NOMO-1 treated with DMSO at 0.1 percent for 48 hours (cell line): Measurements from ENCODE around the gene LRG1.
"Not testable (repeated sequence)": the region's sequence is repeated elsewhere in the genome, so short reads cannot be mapped to it uniquely, and the experiment has no call there.

Source experiments
- DNase-seq: peaks from one replicate; lab custom pipeline; 2025; ENCODE audit not compliant: unreplicated experiment; lab: John Stamatoyannopoulos, UW

The LRG1 gene

DNA sequence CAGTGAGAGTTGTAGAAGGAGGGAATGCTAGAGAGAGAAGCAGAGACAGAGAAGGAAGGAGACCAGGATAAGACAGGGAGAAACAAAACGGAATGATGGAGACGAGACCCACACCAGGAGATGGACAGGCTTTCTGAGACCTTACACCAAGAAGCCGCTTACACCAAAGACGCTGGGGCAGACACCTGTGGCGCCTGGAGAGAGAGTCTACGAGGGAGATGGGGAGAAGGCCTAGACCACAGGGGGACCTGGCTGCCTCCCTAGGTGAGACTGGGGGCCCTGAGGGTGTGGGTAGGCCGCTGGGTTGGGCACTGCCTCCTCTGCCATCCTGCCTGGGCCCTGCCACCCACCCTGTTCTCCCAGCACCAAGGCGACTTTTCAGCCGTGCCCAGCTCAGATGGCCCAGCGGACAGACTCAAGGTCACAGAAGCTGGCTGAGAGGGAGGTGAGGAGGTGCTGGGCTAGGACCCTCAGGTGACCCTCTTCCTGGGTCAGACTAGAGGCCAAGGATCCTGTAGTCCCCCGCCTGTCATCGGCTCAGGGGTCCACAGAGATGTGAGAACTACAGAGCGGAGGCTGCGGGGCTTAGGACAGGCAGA is 9.8 kb downstream of the LRG1 start:
- DNase-seq: no peak

DNA sequence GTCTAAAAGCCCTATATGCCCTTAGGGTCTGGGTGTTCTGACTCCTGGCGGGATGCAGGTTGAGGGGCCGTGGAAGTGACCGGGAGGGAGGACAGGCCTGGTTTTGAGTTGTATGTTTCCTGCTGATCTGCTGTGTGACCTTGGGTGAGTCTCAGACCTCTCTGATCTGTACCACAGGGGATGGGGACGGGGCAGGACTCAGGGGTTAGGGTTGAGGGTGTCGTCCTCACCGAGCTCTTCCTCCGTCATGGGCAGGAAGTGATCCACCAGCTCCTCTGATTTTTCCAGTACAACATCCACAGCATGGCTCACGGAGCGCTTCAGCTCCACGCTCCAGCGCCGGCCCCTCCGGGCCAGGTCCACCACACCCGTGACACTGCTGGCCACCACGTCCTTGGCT is 11.0 kb downstream of the LRG1 start:
- no peak for DNase-seq

DNA sequence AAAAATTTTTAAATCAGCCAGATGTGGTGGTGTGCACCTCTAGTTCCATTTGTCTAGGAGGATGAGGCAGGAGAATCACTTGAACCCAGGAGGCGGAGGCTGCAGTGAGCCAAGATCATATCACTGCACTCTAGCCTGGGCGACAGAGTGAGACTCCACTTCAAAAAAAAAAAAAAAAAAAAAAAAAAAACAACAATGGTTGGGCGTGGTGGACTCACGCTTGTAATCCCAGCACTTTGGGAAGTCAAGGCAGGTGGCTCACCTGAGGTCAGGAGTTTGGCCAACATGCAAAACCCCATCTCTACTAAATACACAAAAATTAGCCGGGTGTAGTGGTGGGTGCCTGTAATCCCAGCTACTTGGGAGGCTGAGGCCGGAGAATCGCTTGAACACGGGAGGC is 12.5 kb downstream of the LRG1 start:
- not testable (repeated sequence) for DNase-seq

DNA sequence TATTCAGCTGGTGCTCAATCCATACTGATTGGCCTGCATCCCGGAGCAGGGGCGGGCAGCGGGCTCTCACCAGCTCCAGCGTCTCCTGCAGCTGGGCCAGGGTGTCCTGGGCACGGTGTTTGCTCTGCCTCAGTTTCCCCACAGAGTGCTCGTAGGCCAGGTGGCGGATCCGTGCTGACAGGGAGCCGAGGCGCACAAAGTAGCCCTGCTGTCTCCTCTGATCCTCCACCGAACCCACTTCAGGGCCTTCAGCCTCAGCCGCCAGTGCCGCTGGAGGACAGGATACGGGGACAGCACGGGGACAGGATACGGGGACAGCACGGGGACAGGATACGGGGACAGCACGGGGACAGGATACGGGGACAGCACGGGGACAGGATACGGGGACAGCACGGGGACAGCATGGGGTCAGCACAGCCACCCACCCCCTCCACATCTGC is 14.3 kb downstream of the LRG1 start:
- no peak for DNase-seq

DNA sequence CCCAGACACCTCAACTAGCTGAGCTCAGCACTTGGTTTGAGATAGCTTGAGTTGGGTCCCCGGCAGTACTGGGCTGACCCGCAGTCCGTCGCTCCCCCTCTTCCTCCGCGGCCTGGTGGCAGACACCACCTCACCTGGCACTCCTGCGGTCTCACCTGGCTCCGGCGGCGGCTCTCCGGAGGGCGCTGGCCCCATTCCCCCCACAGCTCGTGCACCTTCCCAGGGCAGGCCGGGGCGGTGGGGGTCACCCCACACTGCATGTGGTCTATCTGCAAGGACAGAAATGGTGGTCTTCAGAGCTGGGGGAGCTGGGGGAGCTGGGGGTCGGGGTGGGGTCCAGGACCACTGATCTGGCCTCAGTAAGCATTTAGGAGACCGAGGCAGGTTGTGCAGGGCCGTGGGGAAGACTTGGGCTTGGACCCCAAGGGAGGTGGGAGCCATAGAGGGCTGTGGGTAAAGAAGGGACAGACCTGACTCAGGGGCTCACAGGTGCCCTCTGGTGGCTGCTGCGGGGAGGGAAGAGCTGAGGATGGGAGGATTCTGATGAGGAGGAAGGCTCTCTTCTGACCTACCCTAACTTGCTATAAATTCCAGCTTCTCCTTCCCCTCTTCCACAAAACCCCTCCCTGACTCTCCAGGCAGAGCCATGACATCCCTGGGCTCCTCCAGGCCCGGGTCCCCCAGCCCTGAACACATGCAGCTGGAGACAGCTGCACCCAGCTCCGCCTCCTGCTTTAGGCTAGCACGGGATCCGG is 14.9 kb downstream of the LRG1 start:
- peak; percentile 31 for DNase-seq

DNA sequence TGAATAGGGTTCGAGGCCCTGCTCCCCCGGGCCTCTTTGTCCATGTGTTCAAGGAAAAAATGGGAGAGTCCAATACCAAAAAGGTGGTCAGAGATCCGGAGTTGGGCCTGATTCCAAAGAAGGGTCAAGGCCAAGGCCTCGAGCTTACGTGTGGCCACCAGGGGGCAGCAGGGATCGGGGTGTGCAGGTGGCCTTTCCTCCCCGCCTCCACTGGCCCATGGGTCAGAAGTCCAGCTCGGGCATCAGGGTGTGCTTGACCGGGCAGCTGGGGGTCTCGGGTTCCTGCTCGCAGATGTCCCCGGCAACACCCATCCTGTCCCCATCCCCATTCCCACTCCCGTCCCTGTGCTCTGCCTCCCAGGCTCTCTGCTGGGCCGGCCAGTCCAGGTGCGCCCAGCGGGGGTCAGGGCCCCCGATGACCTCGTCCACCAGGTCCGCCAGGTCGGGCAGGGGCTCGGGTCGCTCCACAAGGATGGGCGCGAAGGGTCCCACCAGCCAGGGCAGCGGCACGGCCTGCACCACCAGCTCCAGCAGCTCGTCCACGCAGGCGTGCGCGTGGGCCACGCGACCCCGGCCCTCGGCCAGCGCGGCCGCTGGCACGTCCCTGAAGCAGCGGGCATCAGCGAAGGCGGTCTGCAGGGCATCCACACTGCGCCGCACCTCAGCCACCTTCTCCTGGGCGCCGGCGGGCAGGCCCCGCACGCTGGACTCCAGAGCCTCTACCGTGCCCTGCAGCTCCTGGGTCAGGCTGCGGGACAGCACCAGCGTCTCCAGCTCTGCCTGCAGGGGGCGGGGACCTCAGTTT is 16.3 kb downstream of the LRG1 start:
- peak; percentile 30 for DNase-seq

DNA sequence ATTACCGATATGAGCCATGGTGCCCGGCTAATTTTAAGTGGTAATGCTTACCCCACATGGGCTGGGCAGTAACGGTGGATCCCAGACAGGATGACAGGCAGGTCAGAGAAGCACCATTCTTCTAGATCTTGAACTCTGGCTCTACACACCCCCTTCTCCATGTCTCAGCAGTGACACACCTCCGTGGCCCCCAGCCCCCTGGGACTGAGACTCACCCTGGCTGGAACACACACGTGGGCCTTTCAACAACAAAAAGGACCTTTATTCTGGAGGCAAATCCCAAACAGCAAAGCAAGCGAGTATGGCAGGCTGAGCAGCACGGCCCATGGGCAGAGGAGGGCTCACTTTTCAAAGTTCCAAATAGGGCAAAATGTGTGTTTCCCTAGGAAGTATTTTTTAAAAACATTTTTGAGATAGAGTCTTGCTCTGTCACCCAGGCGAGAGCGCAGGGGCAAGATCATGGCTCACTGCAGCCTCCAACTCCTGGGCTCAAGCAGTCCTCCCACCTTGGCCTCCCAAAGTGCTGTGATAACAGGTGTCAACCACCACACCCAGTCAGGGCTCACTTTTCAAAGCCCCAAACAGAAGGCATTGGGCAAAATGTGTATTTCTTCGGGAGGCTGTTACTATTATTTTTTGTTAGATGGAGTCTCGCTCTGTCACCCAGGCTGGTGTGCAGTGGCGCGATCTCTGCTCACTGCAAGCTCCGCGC is 17.4 kb downstream of the LRG1 start:
- DNase-seq: no peak

DNA sequence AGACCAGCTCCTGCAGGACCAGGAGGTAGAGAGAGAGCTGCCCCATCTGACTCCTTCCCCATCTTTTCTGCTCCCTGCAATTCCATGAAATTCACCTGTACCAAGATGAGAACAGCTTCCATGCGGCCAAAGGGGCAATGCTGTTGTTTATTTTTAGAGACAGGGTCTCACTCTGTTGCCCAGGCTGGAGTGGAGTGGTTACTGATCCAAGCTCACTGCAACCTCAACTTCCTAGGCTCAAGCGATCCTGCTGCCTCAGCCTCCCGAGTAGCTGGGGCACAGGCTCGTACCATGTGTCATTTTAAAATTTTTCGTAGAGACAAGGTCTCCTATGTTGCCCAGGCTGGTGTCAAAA is 18.0 kb downstream of the LRG1 start:
- no peak for DNase-seq

DNA sequence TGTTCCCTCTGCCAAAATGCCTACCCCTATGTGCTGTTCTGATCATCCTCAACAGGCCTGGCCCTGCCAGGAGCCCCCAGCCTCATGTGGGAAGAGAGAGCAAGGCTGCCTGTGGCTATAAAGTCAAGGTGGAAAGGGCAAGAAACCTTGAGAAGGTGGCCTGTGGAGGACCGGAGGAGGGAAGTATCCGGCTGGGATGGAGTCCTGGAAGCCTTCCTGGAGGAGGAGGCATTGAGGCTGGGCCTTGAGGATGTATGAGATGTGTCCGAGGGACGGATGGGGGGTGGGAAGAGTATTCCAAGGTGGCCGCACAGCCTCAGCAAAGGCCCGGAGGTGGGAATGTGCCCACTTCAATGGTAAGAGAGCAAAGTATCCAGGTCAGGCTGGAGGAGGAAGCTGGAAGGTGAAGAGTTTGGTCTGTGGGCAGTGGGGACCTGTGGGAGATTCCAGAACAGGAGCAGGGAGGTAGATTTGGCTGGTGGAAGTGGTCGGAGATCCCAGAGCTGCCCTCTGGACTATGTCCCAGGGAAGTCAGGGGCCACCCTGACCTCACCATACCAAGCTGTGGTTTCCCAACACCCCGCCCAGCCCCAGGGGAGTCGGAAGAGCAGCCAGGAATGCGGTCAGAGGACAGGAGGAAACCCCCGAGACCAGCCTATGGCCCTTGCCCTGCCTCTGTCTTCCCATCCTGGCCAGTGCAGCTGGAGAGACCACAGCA is 18.5 kb downstream of the LRG1 start:
- DNase-seq: no peak

DNA sequence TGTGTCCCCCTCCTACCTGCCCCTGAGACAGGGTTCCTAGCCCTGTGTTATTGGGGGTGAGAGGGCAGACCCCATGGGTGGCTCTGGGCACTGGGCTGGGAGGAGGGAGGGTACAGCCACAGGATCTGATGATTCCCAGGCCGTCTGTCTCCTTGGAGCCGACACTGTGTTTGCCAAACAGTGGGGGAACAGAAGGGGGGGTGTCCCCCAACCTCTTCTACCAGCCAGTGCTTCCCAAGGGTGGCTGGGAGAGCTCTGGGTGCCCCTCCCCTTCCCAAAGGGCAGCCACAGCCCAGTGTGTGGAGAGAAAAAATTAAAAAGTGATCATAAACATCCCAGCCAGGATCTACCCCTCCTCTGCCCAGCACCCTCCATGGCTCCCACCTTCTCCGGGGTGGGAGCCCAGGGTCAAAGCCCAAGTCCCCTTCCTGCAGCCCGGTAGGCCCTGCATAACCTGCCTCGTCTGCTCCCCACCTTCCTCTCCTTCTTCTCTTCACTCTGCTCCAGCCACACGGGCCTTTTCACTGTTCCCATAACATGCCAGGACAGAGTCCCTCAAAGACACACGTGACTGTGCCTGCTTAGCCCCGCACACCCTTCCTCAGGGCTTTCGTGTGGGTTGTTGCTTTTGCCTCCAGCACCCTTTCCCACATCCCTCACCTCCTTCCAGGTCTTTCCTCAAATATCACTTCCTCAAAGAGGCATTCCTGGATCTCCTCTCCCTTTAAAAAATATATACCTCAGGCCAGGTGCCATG is 20.1 kb downstream of the LRG1 start:
- DNase-seq: no peak

DNA sequence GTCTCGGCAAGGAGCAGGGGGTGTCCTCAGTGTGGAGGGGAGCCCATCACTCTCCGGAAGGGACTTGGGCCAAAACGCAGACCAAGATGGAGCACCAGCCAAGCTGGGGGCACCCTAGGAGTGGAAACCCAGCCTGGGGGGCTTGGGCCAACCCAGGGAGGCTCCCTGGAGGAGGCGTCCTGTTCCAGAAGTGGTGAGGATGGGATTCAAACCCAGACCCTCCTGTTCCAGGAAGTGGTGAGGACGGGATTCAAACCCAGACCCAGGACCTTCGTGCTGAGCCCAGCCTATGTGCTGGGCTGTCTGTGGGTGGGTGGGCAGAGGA is 20.7 kb downstream of the LRG1 start:
- no peak for DNase-seq

DNA sequence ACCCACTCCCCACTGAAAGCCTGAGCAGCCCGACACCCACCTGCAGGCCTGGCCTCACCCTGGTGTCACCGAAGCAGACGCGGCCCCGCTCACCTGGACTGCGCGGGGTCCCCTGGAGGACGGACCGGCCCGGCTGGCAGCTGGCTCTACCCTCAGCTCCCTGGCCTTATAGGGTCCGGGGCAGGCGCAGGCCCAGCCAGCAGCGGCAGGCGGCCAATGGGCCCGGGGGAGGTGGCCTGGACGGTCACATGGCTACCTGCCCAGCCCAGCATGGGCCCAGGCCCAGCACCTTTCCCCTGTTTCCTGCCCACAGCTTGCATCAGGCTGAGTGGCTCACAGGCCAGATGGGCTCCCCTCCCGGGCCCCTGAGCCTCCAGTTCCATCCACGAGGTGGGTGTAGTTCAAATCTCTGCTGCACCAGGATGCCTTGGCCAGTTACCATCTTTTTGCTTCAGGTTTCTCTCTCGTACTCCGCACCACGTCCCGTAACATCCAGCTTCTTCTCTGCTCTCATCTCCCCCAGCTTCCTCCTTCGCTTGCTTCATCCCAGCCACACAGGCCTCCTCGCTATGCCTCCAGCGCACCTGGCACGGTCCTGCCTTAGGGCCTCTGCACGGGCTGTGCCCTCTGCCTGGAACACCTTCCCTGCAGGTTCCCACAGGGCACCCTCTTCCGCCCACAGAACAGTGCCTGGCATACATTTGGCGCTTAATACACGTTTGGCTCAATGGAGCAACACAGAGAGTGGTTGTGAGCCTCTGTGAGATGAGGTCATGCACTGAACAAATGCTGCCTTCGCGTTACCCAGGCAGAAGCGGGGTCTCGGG is 21.3 kb downstream of the LRG1 start, which contains the start of gene PLIN4:
PLIN4 (minus strand) TSS at position 142 of the 827 bp plus-strand sequence. CDS start 214 bp downstream, outside the sequence.
- no peak for DNase-seq

DNA sequence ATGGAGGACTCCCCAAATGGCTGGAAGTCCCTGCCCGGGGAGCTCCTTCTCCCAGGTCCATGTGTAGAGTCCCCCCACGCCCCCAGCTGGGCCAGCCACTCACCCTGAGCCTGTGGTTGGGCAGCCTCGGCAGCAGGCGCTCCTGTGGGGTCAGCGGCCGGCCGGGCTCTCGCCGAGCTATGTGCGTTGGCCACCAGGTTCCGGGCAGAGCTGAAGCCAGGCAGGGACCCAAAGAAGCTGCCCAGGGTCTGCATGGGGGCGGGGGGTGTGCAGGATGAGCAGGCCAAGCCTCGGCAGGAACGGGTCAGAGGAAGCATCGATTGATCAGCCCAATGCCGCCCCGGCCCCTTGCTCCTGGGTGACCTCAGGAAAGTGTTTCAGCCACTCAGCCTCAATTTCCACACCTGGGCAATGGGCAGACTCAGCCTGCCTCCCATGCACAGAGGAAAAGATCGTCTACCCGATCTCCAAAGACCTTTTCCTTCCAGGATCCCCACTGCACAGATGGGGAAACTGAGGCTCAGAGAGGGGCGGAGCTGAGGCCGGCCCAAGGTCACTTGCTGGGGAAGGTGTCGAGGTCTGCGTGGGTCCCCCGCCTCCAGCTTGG is 22.3 kb downstream of the LRG1 start:
- DNase-seq: no peak

DNA sequence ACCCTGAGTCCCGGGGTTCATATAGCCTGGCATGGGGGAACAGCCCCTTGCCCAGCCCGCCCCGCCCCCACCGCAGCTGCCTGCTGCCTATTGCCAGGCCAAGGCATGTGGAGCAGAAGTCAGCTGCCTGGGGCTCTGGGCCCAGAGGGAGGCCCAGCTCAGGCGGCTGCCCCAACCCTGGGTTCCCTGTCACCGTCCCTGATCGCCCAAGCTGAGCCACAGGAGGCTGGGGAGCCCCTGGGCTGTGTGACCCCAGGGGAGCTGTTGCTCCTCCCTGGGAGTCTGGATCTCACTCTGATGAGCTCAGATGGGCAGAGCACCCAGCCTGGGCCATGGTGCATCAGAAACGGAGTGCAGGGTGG is 22.9 kb downstream of the LRG1 start:
- no peak for DNase-seq

DNA sequence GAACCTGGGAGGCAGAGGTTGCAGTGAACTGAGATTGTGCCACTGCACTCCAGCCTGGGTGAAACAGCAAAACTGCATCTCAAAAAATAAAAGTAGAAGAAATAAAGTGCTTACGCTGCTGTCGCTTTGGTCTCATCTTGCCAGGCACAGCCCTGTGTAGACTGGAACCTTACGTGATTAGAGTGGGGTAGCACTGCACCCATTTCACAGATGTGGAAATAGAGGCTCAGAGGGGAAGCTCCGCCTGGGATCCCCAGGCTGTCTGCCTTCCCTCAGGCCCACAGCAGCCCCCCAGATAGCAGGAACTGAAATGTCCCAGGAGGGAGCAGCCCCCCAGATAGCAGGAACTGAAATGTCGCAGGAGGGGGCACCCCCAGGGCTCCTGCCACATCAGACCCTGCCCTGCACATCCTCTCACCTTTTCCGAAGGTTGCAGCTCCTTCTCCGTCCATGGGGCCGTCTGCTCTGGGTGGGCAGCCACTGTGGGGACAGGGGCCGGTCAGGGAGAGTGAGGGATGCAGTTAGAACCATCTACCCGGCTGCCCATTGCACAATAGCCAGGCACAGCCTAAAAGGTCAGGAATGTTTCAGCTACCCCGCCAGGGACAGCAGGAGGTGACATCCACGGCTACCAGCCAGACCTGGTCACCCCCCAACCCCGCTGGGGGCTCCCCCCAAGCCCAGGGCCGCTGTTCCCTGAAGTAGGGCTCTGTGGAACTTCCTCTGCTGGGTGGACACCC is 23.5 kb downstream of the LRG1 start:
- no peak for DNase-seq

DNA sequence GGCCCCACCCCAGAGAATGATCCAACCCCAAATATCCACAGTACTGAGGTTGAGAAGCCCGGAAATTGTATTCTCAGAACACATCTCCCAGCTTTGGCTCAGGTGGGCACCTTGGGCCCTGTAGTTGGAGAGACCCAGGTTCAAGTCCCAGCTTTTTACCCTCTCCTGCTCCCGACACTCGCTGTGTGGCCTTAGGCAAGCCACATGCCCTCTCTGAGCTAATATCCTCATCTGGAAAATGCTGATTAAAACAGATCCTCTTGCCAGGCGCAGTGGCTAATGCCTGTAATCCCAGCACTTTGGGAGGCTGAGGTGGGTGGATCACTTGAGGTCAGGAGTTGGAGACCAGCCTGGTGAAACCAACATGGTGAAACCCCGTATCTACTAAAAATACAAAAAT is 24.1 kb downstream of the LRG1 start:
- no peak for DNase-seq

DNA sequence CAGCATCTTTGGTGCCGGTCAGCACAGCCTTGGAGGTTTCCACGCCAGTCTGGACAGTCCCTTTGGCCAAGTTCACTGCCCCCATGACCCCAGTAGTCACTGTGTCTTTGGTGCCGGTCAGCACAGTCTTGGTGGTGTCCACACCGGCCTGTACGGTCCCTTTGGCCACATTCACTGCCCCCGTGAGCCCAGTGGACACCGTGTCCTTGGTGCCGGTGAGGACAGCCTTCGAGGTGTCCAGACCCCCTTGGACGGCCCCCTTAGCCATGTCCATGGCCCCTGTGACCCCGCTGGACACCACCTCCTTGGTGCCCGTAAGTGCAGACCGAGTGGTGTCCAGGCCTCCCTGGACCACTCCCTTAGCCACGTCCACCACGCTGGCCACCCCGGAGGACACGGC is 26.6 kb downstream of the LRG1 start:
- no peak for DNase-seq

DNA sequence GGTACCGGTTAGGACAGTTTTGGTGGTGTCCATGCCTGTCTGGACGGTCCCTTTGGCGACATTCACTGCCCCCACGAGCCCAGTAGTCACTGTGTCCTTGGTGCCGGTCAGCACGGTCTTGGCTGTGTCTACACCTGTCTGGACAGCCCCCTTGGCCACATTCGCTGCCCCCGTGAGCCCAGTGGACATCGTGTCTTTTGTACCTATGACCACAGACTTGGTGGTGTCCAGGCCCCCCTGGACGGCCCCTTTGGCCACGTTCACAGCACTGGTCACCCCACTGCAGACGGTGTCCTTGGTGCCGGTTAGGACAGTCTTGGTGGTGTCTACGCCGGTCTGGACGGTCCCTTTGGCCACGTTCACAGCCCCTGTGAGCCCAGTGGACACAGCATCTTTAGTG is 27.8 kb downstream of the LRG1 start:
- DNase-seq: no peak
